Right lobe of liver (tissue), 6 donors: ENCODE measurements around the gene SIM1. TPM values are rescaled to one million over a fixed set of nuclear protein-coding genes. Genes with fewer than 3 reads are reported as not detected.
A peak's percentile ranks its signal among the peaks of the same experiment; 100 is the strongest.

Experiments
- ATAC-seq, 4 donors: fragments of 200-7000 bp; cut with Tn5 transposase; one replicate each; pipeline ENCODE4 v1.9.1; 2020; ENCODE audit warnings: mild to moderate bottlenecking in 4 of 4, moderate library complexity in 4 of 4
- DNase-seq, 3 donors: peaks; one replicate each; pipeline ENCODE4 v3.0.0-alpha.2; 2020
- H3K27ac ChIP-seq, 3 donors: fragments of 200-600 bp; one replicate each; pipeline ENCODE4 v1.8.0; 2022
- H3K27me3 ChIP-seq, 2 donors: fragments of 200-600 bp; one replicate each; pipeline ENCODE4 v1.8.0; 2022
- H3K36me3 ChIP-seq, 4 donors: fragments of 200-600 bp; sonication (generic) in 1 of 4; one replicate each; pipeline versions ENCODE4 v1.5.1 to v1.8.0; 2017 to 2022; ENCODE audit warnings: control low read depth in 1 of 4
- H3K4me1 ChIP-seq, 4 donors: fragments of 200-600 bp; sonication (generic) in 1 of 4; one replicate each; pipeline versions ENCODE4 v1.5.1 to v1.8.0; 2017 to 2022; ENCODE audit warnings: control low read depth in 1 of 4
- H3K4me3 ChIP-seq, 3 donors: fragments of 200-600 bp; one replicate each; pipeline ENCODE4 v1.8.0; 2022
- H3K9me3 ChIP-seq, 4 donors: fragments of 200-600 bp; sonication (generic) in 1 of 4; one replicate each; pipeline versions ENCODE4 v1.5.1 to v1.8.0; 2017 to 2022; ENCODE audit warnings: control low read depth in 1 of 4
- CTCF ChIP-seq, 4 donors: fragments of 200-600 bp in 3 of 4; fragments of 450-650 bp in 1 of 4; IDR thresholded peaks; one replicate each; pipeline versions ENCODE4 v1.5.1 to v1.8.0; 2016 to 2022; ENCODE audit warnings: antibody characterized with exemption in 4 of 4, mild to moderate bottlenecking in 2 of 4
- POLR2A ChIP-seq: fragments of 450-650 bp; IDR thresholded peaks from one replicate; pipeline ENCODE4 v1.6.1; 2017; ENCODE audit warnings: antibody characterized with exemption, mild to moderate bottlenecking
- WGBS: methylation state at CpG from one replicate; pipeline ENCODE4 v1.1.6; 2018; ENCODE audit warnings: low coverage, low lambda C conversion rate; ENCODE audit not compliant: insufficient coverage; ENCODE audit errors: missing lambda C conversion rate; 5-methylcytosine and 5-hydroxymethylcytosine counted together
- intact Hi-C, 2 donors: fragments of 100-400 bp; cut with DNase I; formaldehyde crosslinking; loops; one replicate each; pipeline versions ENCODE4 v1.11.2 to v1.14.1; 2022
- total RNA-seq, 6 experiments: library from RNA; depleted of rRNA in 2 of 6; stranded (reverse); fragments of >200 nt in 2 of 6; fragmentation: NEBNext Ultra II Directional in 3 of 6; extraction: Animal tissue kit (Norgen Biotek cat#: 25700) in 3 of 6; gene quantifications; one replicate each; pipeline versions ENCODE4 v1.1.0 to v1.2.4, GENCODE V29; 2016 to 2023
- donor health status: DM: no; HTN: yes; CAD: no.
- donor health status: DM: no; HTN: no; CAD: no.
- donor health status: DM: no; HTN: no; CAD: no.
- donor health status: DM: no; HTN: yes; CAD: no.
- donor health status: DM: no; HTN: yes; CAD: no.

The SIM1 gene
- total RNA-seq, 6 experiments from 2014 or later = 0.04 to 0.07 TPM; not detected in 4

- no peak for ATAC-seq
- intact Hi-C loops = no loop called here
- Histone ChIP-seq H3K27ac (no peak overlapping the region), H3K27me3 (peaks cover 23 to 58% of the 10 kb centered on the region in 2 donors), H3K36me3 (no peaks in the 10 kb centered on the region), H3K4me1 (peaks cover 0 to 6% (median 0%) of the 10 kb centered on the region in 4 donors), H3K4me3 (no peak overlapping the region), H3K9me3 (no peaks in the 10 kb centered on the region)
- TF ChIP-seq POLR2A (no peak), CTCF (IDR thresholded peaks at IDR 0.05) (no peak)
- 26% methylated on average over 6 of the region's 6 CpGs for WGBS
- no peak for DNase-seq
Observed at GRCh38 chr6:100468016-100468622, 3.4 kb upstream of the SIM1 start.

GRCh38 chr6:100467129-100468015 lies 2.7 kb upstream of the SIM1 start:
- no peak for DNase-seq
- 3% methylated on average over 23 of the region's 49 CpGs for WGBS
- H3K4me3 ChIP-seq = no peak overlapping the region
- intact Hi-C loops = no loop called here
- H3K27ac ChIP-seq = no peak overlapping the region
- H3K27me3 ChIP-seq = peaks cover 23 to 65% of the 10 kb centered on the region in 2 donors
- peak in 1 of 4 donors; percentile 31 for ATAC-seq
- TF ChIP-seq POLR2A (no peak), CTCF (IDR thresholded peaks at IDR 0.05) (no peak)
- no peaks in the 10 kb centered on the region for H3K36me3 ChIP-seq
- H3K9me3 ChIP-seq = no peaks in the 10 kb centered on the region
- H3K4me1 ChIP-seq = peaks cover 0 to 6% (median 0%) of the 10 kb centered on the region in 4 donors

- DNase-seq (no peak), ATAC-seq (peak in 1 of 4 donors; percentile 33)
- Histone ChIP-seq H3K27ac (no peak overlapping the region), H3K36me3 (no peaks in the 10 kb centered on the region), H3K27me3 (peaks cover 23 to 72% of the 10 kb centered on the region in 2 donors), H3K4me1 (peaks cover 0 to 6% (median 0%) of the 10 kb centered on the region in 4 donors), H3K4me3 (no peak overlapping the region), H3K9me3 (no peaks in the 10 kb centered on the region)
- TF ChIP-seq CTCF (IDR thresholded peaks at IDR 0.05) = no peak
- TF ChIP-seq POLR2A = no peak
- WGBS = 4% methylated on average over 14 of the region's 21 CpGs
- intact Hi-C loops = no loop called here
Observed at GRCh38 chr6:100466410-100467128, 1.8 kb upstream of the SIM1 start.

GRCh38 chr6:100465701-100466409 lies 1.1 kb upstream of the SIM1 start:
- no peak for DNase-seq
- ATAC-seq = no peak
- 8% methylated on average over 20 of the region's 20 CpGs for WGBS
- Histone ChIP-seq H3K4me1 (peaks cover 0 to 6% (median 0%) of the 10 kb centered on the region in 4 donors), H3K27ac (no peak overlapping the region), H3K4me3 (no peak overlapping the region), H3K27me3 (peaks cover 28 to 79% of the 10 kb centered on the region in 2 donors), H3K9me3 (no peaks in the 10 kb centered on the region), H3K36me3 (no peaks in the 10 kb centered on the region)
- TF ChIP-seq POLR2A = no peak
- no peak for TF ChIP-seq CTCF (IDR thresholded peaks at IDR 0.05)
- intact Hi-C loops = no loop called here
